A549 (cell line): Measurements from ENCODE around the gene TPBGL. TPM values are rescaled to one million over a fixed set of nuclear protein-coding genes. Genes with fewer than 3 reads are reported as not detected.

Experiments
- ATAC-seq, 2 experiments: fragments of 200-7000 bp in 1 of 2; fragments of >200 bp in 1 of 2; cut with Nextera tagmentation in 1 of 2; cut with Tn5 transposase in 1 of 2; 3 replicates each; pipeline versions ENCODE4 v1.8.0 to v1.9.1; 2018 to 2020; ENCODE audit warnings: mild to moderate bottlenecking in 1 of 2, moderate library complexity in 1 of 2
- CTCF ChIA-PET: fragments of 300-600 bp; sonication (Branson Sonifier 250); formaldehyde crosslinking; extraction: SDS; loops from one replicate; lab custom pipeline; 2021; ENCODE audit warnings: antibody characterized with exemption, inconsistent platforms; lab: Yijun Ruan, JAX
- POLR2A ChIA-PET: fragments of 350-600 bp; formaldehyde crosslinking; extraction: SDS; loops from one replicate; lab custom pipeline; 2021; ENCODE audit warnings: antibody characterized with exemption, inconsistent platforms; lab: Yijun Ruan, JAX
- DNase-seq, 2 experiments: peaks; one replicate each; pipeline versions ENCODE4 v3.0.0 to v3.0.0-alpha.2; 2011 to 2016; ENCODE audit warnings: low read depth in 1 of 2, low spot score in 1 of 2
- FAIRE-seq: peaks from 2 replicates; lab custom pipeline; 2011; peaks lifted over from hg19 to GRCh38; lab: Jason Lieb, UNC
- H3K27ac ChIP-seq, 2 experiments: fragments of >200 bp; sonication (Bioruptor Twin); formaldehyde crosslinking; 3 replicates each; pipeline ENCODE4 v1.5.1; 2016 to 2017
- H3K4me1 ChIP-seq: fragments of >200 bp; sonication (Bioruptor Twin); formaldehyde crosslinking; 3 replicates; pipeline ENCODE4 v1.6.1; 2016
- H3K4me2 ChIP-seq: fragments of >200 bp; sonication (Bioruptor Twin); formaldehyde crosslinking; 3 replicates; pipeline ENCODE4 v1.6.1; 2016
- H3K4me3 ChIP-seq: fragments of >200 bp; sonication (Bioruptor Twin); formaldehyde crosslinking; 3 replicates; pipeline ENCODE4 v1.5.1; 2016
- H3K9me3 ChIP-seq: fragments of >200 bp; sonication (Bioruptor Twin); formaldehyde crosslinking; 3 replicates; pipeline ENCODE4 v1.6.1; 2016
- BHLHE40 ChIP-seq: IDR thresholded peaks from 2 replicates; pipeline ENCODE4 v1.6.1; 2012; ENCODE audit warnings: low read depth, low read length, inconsistent platforms
- CBX2 ChIP-seq: fragments of 200-600 bp; sonication (generic); IDR thresholded peaks from 2 replicates; pipeline ENCODE4 v1.6.1; 2016; ENCODE audit warnings: low read depth, mild to moderate bottlenecking, borderline replicate concordance
- CBX8 ChIP-seq: fragments of 200-600 bp; sonication (generic); IDR thresholded peaks from 2 replicates; pipeline ENCODE4 v1.6.1; 2016
- CHD2 ChIP-seq: fragments of 150-350 bp; IDR thresholded peaks from 2 replicates; pipeline ENCODE4 v1.6.1; 2014; ENCODE audit warnings: low read length; ENCODE audit not compliant: partially characterized antibody
- E2F6 ChIP-seq: IDR thresholded peaks from 2 replicates; pipeline ENCODE4 v1.6.1; 2012; ENCODE audit warnings: low read depth, borderline replicate concordance
- EP300 ChIP-seq, 2 experiments: fragments of >200 bp; sonication (Bioruptor Twin); formaldehyde crosslinking; IDR thresholded peaks; 2 replicates in 1 of 2; 3 replicates in 1 of 2; pipeline ENCODE4 v1.6.1; 2016 to 2017
- HDAC2 ChIP-seq: fragments of 200-600 bp; sonication (generic); IDR thresholded peaks from 2 replicates; pipeline ENCODE4 v1.6.1; 2016
- HES2 ChIP-seq: fragments of >200 bp; sonication (Bioruptor Twin); formaldehyde crosslinking; IDR thresholded peaks from 2 replicates; pipeline ENCODE4 v1.6.1; 2016
- JUN ChIP-seq, 2 experiments: fragments of >200 bp; sonication (Bioruptor Twin); formaldehyde crosslinking; IDR thresholded peaks; 2 replicates in 1 of 2; 3 replicates in 1 of 2; pipeline ENCODE4 v1.6.1; 2016 to 2017
- KDM1A ChIP-seq: fragments of 200-600 bp; sonication (generic); IDR thresholded peaks from 2 replicates; pipeline ENCODE4 v1.6.1; 2016; ENCODE audit warnings: low read depth, mild to moderate bottlenecking
- KDM5A ChIP-seq: fragments of 200-600 bp; sonication (generic); IDR thresholded peaks from 2 replicates; pipeline ENCODE4 v1.6.1; 2016; ENCODE audit warnings: antibody characterized with exemption, mild to moderate bottlenecking
- MAFK ChIP-seq: fragments of 450-650 bp; IDR thresholded peaks from 2 replicates; pipeline ENCODE4 v1.6.1; 2014; ENCODE audit not compliant: partially characterized antibody
- MAX ChIP-seq: IDR thresholded peaks from 2 replicates; pipeline ENCODE4 v1.6.1; 2012
- MAZ ChIP-seq: fragments of 150-350 bp; IDR thresholded peaks from 2 replicates; pipeline ENCODE4 v1.6.1; 2014; ENCODE audit warnings: antibody characterized with exemption, low read depth, low read length, borderline replicate concordance
- NFE2L2 ChIP-seq: fragments of 150-350 bp; conservative IDR thresholded peaks from 2 replicates; pipeline ENCODE4 v1.6.1; 2014; ENCODE audit warnings: low read length
- NPAS2 ChIP-seq: fragments of 250-450 bp; sonication (Bioruptor Pico); IDR thresholded peaks from 2 replicates; pipeline ENCODE4 v1.8.0; 2022; ENCODE audit warnings: mild to moderate bottlenecking, moderate library complexity, borderline replicate concordance
- PBX3 ChIP-seq: IDR thresholded peaks from 2 replicates; pipeline ENCODE4 v1.6.1; 2012
- USF2 ChIP-seq: fragments of 450-650 bp; IDR thresholded peaks from 2 replicates; pipeline ENCODE4 v1.6.1; 2014; ENCODE audit warnings: antibody characterized with exemption
- WGBS: methylation state at CpG from one replicate; pipeline ENCODE4 v1.1.6; 2017; ENCODE audit errors: missing lambda C conversion rate; 5-methylcytosine and 5-hydroxymethylcytosine counted together
- polyA minus RNA-seq: library from RNA; depleted of rRNA, polyadenylated mRNA; stranded (reverse); fragments of >200 nt; gene quantifications from 2 replicates; pipeline ENCODE4 v1.2.3, GENCODE V29; 2011; rRNA and poly(A)+ RNA removed
- polyA plus RNA-seq, 4 experiments: library from polyadenylated mRNA; depleted of rRNA in 3 of 4; stranded (reverse); fragments of >200 nt; fragmentation: RNase III in 1 of 4; extraction: RNeasy Plus Mini Kit Qiagen cat#74134 plus additional on column Dnase treatment in 1 of 4; gene quantifications; 2 replicates in 3 of 4; 3 replicates in 1 of 4; pipeline ENCODE4 v1.2.3, GENCODE V29; 2011 to 2017

The TPBGL gene
- 0.03 and 0.08 TPM in 2 replicates for polyA plus RNA-seq (2011; rRNA removed)
- polyA plus RNA-seq (2012; cell fraction: cytosol; rRNA removed): 0.04 and 0.05 TPM in 2 replicates
- polyA plus RNA-seq (2012; cell fraction: nucleus; rRNA removed): 0.05 and 0.07 TPM in 2 replicates
- 0.05 to 0.12 TPM (median 0.09 TPM) in 3 replicates for polyA plus RNA-seq (2017; fragmentation: RNase III; extraction: RNeasy Plus Mini Kit Qiagen cat#74134 plus additional on column Dnase treatment)
- polyA minus RNA-seq: 0.12 TPM in 1 of 2 replicates, not detected in the other

GRCh38 chr11:75240311-75241035 is at the start of gene TPBGL:
Gene TPBGL, plus strand, starts transcription at chr11:75240774. Its CDS starts 276 bp downstream, at chr11:75241050.
- peak within 1 kb of the TSS; percentile 54 for H3K4me3 ChIP-seq
- TF ChIP-seq MAX (no peak), NFE2L2 (no peak), BHLHE40 (no peak), KDM1A (no peak)

GRCh38 chr11:75191330-75191717 is 49.2 kb upstream of the TPBGL start:
- no peak for FAIRE-seq
- ATAC-seq: no peak; a peak in 2 of 6 replicates
- peaks cover 15% of the 10 kb centered on the region; the same call in 2 of the 3 replicates for H3K4me1 ChIP-seq
- no peak overlapping the region for H3K4me2 ChIP-seq
- TF ChIP-seq CHD2 (no peak), E2F6 (no peak), EP300 (IDR thresholded peaks at IDR 0.05) (no peak), PBX3 (no peak), CBX2 (no peak), USF2 (no peak), NPAS2 (CRISPR knock-in tag) (no peak), CBX8 (no peak), KDM5A (no peak), MAFK (no peak), MAZ (no peak), KDM1A (no peak), HDAC2 (no peak), HES2 (no peak)
- ChIA-PET POLR2A (no interaction called here), CTCF (interaction anchor here (0.7 to 9.2 kb wide), 4 partner anchors 10 to 57 kb away, joined by 3 to 46 read pairs (median 10); partner anchors contain the start of gene TPBGL)
- DNase-seq: no peak
- 56% methylated on average over 3 of the region's 3 CpGs for WGBS
- no peak overlapping the region for H3K4me3 ChIP-seq
- H3K27ac ChIP-seq: no peak overlapping the region
- H3K9me3 ChIP-seq: no peaks in the 10 kb centered on the region

More at GRCh38 chr11:75240311-75241035, at the start of gene TPBGL:
- 10% methylated on average over 20 of the region's 58 CpGs for WGBS
- ChIA-PET POLR2A (interaction anchor here (1.1 kb wide), 1 partner anchor 316 kb away, joined by 3 read pairs; no protein-coding TSS in a partner anchor), CTCF (interaction anchor here (0.8 to 19.6 kb wide), 48 partner anchors 8 to 430 kb away, joined by 3 to 445 read pairs (median 7); partner anchors contain the start of genes NEU3 and SLCO2B1)
- ATAC-seq (no peak), DNase-seq (no peak), FAIRE-seq (no peak)
- H3K4me2 ChIP-seq: peak within 1 kb of the TSS; percentile 89
- H3K9me3 ChIP-seq: no peaks in the 10 kb centered on the region
- H3K27ac ChIP-seq: peak within 1 kb of the TSS; percentile 68 to 81; a peak in 5 of 6 replicates
- H3K4me1 ChIP-seq: peaks cover 10% of the 10 kb centered on the region; the same call in 2 of the 3 replicates

- Histone ChIP-seq H3K4me2 (no peak overlapping the region), H3K4me1 (peaks cover 19% of the 10 kb centered on the region; the same call in 2 of the 3 replicates), H3K9me3 (no peaks in the 10 kb centered on the region), H3K27ac (no peak overlapping the region), H3K4me3 (no peak overlapping the region)
- CTCF ChIA-PET: interaction anchor here (0.9 to 19.0 kb wide), 6 partner anchors 9 to 171 kb away, joined by 3 to 291 read pairs (median 30); partner anchors contain the start of gene TPBGL
- TF ChIP-seq JUN (IDR thresholded peaks at IDR 0.05) (no peak), NFE2L2 (no peak)
- DNase-seq (no peak), FAIRE-seq (no peak), ATAC-seq (no peak)
- 84% methylated on average over 15 of the region's 15 CpGs for WGBS
- POLR2A ChIA-PET: no interaction called here
Observed at GRCh38 chr11:75193271-75193670, 47.3 kb upstream of the TPBGL start.
